CD8-positive, alpha-beta memory T cell (primary cell): Measurements from ENCODE around the gene ACSM5. TPM values are rescaled to one million over a fixed set of nuclear protein-coding genes. Genes with fewer than 3 reads are reported as not detected.
"Not testable (repeated sequence)": the region's sequence is repeated elsewhere in the genome, so short reads cannot be mapped to it uniquely, and the experiment has no call there.

Experiments used
- CTCF ChIA-PET: fragments of 350-600 bp; sonication (Branson Sonifier 250); formaldehyde crosslinking; loops from one replicate; lab custom pipeline; 2021; ENCODE audit warnings: antibody characterized with exemption; lab: Charles Lee
- POLR2A ChIA-PET: fragments of 350-600 bp; sonication (Branson Sonifier 250); formaldehyde crosslinking; loops from one replicate; lab custom pipeline; 2021; ENCODE audit warnings: antibody characterized with exemption; lab: Charles Lee
- DNase-seq, 5 donors: peaks; one replicate each; pipeline versions ENCODE4 v3.0.0 to v3.0.0-alpha.2; 2020 to 2022; ENCODE audit warnings: mixed read lengths in 1 of 5
- H3K27ac ChIP-seq: one replicate; pipeline ENCODE4 v1.7.0; 2013; ENCODE audit warnings: low read depth, mild to moderate bottlenecking, low read length, moderate library complexity
- H3K27me3 ChIP-seq: 2 replicates; pipeline ENCODE4 v1.7.0; 2013; ENCODE audit warnings: low read length, mild to moderate bottlenecking; ENCODE audit not compliant: insufficient read depth, poor library complexity, severe bottlenecking
- H3K36me3 ChIP-seq: 2 replicates; pipeline ENCODE4 v1.7.0; 2013; ENCODE audit warnings: mild to moderate bottlenecking, low read length, moderate library complexity; ENCODE audit not compliant: insufficient read depth
- H3K4me1 ChIP-seq: 2 replicates; pipeline ENCODE4 v1.7.0; 2013; ENCODE audit warnings: mild to moderate bottlenecking, low read length, moderate library complexity; ENCODE audit not compliant: insufficient read depth
- H3K4me3 ChIP-seq: 2 replicates; pipeline ENCODE4 v1.7.0; 2013; ENCODE audit warnings: mild to moderate bottlenecking, low read length
- H3K9me3 ChIP-seq: 2 replicates; pipeline ENCODE4 v1.7.0; 2013; ENCODE audit warnings: mild to moderate bottlenecking, low read length
- H3K27ac Mint-ChIP-seq, 8 donors: one replicate each; pipeline ENCODE4 v1.8.0; 2020 to 2021; ENCODE audit warnings: mixed read lengths in 8 of 8, mild to moderate bottlenecking in 6 of 8, inconsistent platforms in 3 of 8, moderate library complexity in 3 of 8
- H3K27me3 Mint-ChIP-seq, 2 donors: one replicate each; pipeline ENCODE4 v1.8.0; 2020 to 2021; ENCODE audit warnings: mixed read lengths in 2 of 2, mild to moderate bottlenecking in 1 of 2, moderate library complexity in 1 of 2
- H3K36me3 Mint-ChIP-seq, 3 donors: one replicate each; pipeline ENCODE4 v1.8.0; 2020 to 2021; ENCODE audit warnings: mixed read lengths in 3 of 3, inconsistent platforms in 1 of 3, mild to moderate bottlenecking in 1 of 3
- H3K4me1 Mint-ChIP-seq, 3 donors: one replicate each; pipeline ENCODE4 v1.8.0; 2020 to 2021; ENCODE audit warnings: mixed read lengths in 3 of 3, inconsistent platforms in 1 of 3, mild to moderate bottlenecking in 1 of 3
- H3K4me3 Mint-ChIP-seq, 7 donors: one replicate each; pipeline ENCODE4 v1.8.0; 2020 to 2021; ENCODE audit warnings: mixed read lengths in 7 of 7, mild to moderate bottlenecking in 6 of 7, moderate library complexity in 4 of 7, inconsistent platforms in 2 of 7
- H3K9me3 Mint-ChIP-seq, 5 donors: one replicate each; pipeline ENCODE4 v1.8.0; 2020 to 2022; ENCODE audit warnings: mixed read lengths in 5 of 5, mild to moderate bottlenecking in 3 of 5, moderate library complexity in 2 of 5, inconsistent platforms in 1 of 5
- polyA plus RNA-seq: library from polyadenylated mRNA; unstranded; fragments of 300-500 nt; fragmentation: Illumina TruSeq; gene quantifications from one replicate; pipeline ENCODE4 v1.2.3, GENCODE V29; 2021
- total RNA-seq, 2 experiments: library from RNA; stranded (reverse); gene quantifications; one replicate each; pipeline ENCODE4 v1.2.3, GENCODE V29; 2021

ACSM5 gene
- total and polyA plus RNA-seq, 3 experiments from 2014 or later = not detected

- H3K9me3 ChIP-seq, POLR2A ChIA-PET, H3K4me1 ChIP-seq, H3K36me3 Mint-ChIP-seq, H3K4me3 ChIP-seq, H3K9me3 Mint-ChIP-seq, H3K36me3 ChIP-seq, H3K27ac Mint-ChIP-seq, H3K4me3 Mint-ChIP-seq, H3K4me1 Mint-ChIP-seq, H3K27me3 Mint-ChIP-seq, DNase-seq, H3K27me3 ChIP-seq, H3K27ac ChIP-seq, CTCF ChIA-PET: not testable (repeated sequence)
Measured at GRCh38 chr16:20446652-20447393, 37.5 kb downstream of the ACSM5 start.

- not testable (repeated sequence) for H3K9me3 Mint-ChIP-seq, DNase-seq
Measured at GRCh38 chr16:20451364-20451763, 42.0 kb downstream of the ACSM5 start, which contains the start of gene ACSM2A. Gene ACSM2A (plus strand): TSS chr16:20451521. CDS start chr16:20460115, 8,594 bp downstream.

GRCh38 chr16:20453633-20454032 is 44.3 kb downstream of the ACSM5 start:
- H3K27ac ChIP-seq, H3K4me3 ChIP-seq, H3K4me1 ChIP-seq, H3K27me3 Mint-ChIP-seq, H3K27me3 ChIP-seq, H3K9me3 ChIP-seq, H3K27ac Mint-ChIP-seq, H3K4me3 Mint-ChIP-seq, CTCF ChIA-PET, H3K36me3 ChIP-seq, H3K4me1 Mint-ChIP-seq, H3K36me3 Mint-ChIP-seq, H3K9me3 Mint-ChIP-seq, DNase-seq, POLR2A ChIA-PET: not testable (repeated sequence)

More at GRCh38 chr16:20451364-20451763, 42.0 kb downstream of the ACSM5 start, which contains the start of gene ACSM2A:
- H3K4me3 Mint-ChIP-seq, H3K9me3 ChIP-seq, H3K4me1 ChIP-seq, H3K4me3 ChIP-seq, CTCF ChIA-PET, POLR2A ChIA-PET, H3K4me1 Mint-ChIP-seq, H3K36me3 Mint-ChIP-seq, H3K36me3 ChIP-seq, H3K27me3 ChIP-seq, H3K27me3 Mint-ChIP-seq, H3K27ac ChIP-seq, H3K27ac Mint-ChIP-seq: not testable (repeated sequence)

- CTCF ChIA-PET, H3K4me1 ChIP-seq, H3K36me3 ChIP-seq, H3K4me3 ChIP-seq, H3K27me3 ChIP-seq, POLR2A ChIA-PET, H3K27ac ChIP-seq, H3K36me3 Mint-ChIP-seq, H3K9me3 Mint-ChIP-seq, H3K4me3 Mint-ChIP-seq, H3K27ac Mint-ChIP-seq, DNase-seq, H3K4me1 Mint-ChIP-seq, H3K9me3 ChIP-seq, H3K27me3 Mint-ChIP-seq: not testable (repeated sequence)
Measured at GRCh38 chr16:20459227-20459626, 49.9 kb downstream of the ACSM5 start.

GRCh38 chr16:20460313-20460712 is 51.0 kb downstream of the ACSM5 start:
- H3K4me3 Mint-ChIP-seq, H3K4me1 Mint-ChIP-seq, H3K27ac ChIP-seq, CTCF ChIA-PET, H3K9me3 Mint-ChIP-seq, H3K36me3 Mint-ChIP-seq, POLR2A ChIA-PET, H3K27me3 Mint-ChIP-seq, H3K36me3 ChIP-seq, H3K4me3 ChIP-seq, H3K4me1 ChIP-seq, H3K9me3 ChIP-seq, H3K27me3 ChIP-seq, H3K27ac Mint-ChIP-seq, DNase-seq: not testable (repeated sequence)

GRCh38 chr16:20468954-20469353 is 59.6 kb downstream of the ACSM5 start:
- H3K4me3 Mint-ChIP-seq, H3K27ac Mint-ChIP-seq, H3K27me3 ChIP-seq, POLR2A ChIA-PET, H3K4me1 Mint-ChIP-seq, H3K9me3 ChIP-seq, H3K27ac ChIP-seq, H3K36me3 Mint-ChIP-seq, H3K4me1 ChIP-seq, CTCF ChIA-PET, H3K4me3 ChIP-seq, H3K27me3 Mint-ChIP-seq, DNase-seq, H3K9me3 Mint-ChIP-seq, H3K36me3 ChIP-seq: not testable (repeated sequence)

GRCh38 chr16:20469930-20470329 is 60.6 kb downstream of the ACSM5 start:
- H3K36me3 ChIP-seq, H3K27ac Mint-ChIP-seq, H3K9me3 ChIP-seq, H3K4me3 Mint-ChIP-seq, H3K4me3 ChIP-seq, CTCF ChIA-PET, H3K4me1 Mint-ChIP-seq, H3K27ac ChIP-seq, DNase-seq, H3K27me3 Mint-ChIP-seq, H3K27me3 ChIP-seq, POLR2A ChIA-PET, H3K36me3 Mint-ChIP-seq, H3K4me1 ChIP-seq: not testable (repeated sequence)
- H3K9me3 Mint-ChIP-seq = peaks cover 0 to 15% (median 7%) of the 10 kb centered on the region in 5 donors

GRCh38 chr16:20470732-20471131 is 61.4 kb downstream of the ACSM5 start:
- H3K27me3 ChIP-seq, H3K36me3 ChIP-seq, H3K27ac Mint-ChIP-seq, CTCF ChIA-PET, H3K9me3 ChIP-seq, H3K27ac ChIP-seq, H3K4me1 Mint-ChIP-seq, DNase-seq, H3K4me3 Mint-ChIP-seq, H3K36me3 Mint-ChIP-seq, H3K4me1 ChIP-seq, POLR2A ChIA-PET, H3K27me3 Mint-ChIP-seq, H3K4me3 ChIP-seq: not testable (repeated sequence)
- H3K9me3 Mint-ChIP-seq = peaks cover 0 to 15% (median 7%) of the 10 kb centered on the region in 5 donors
